GM12872 (cell line): ENCODE data around the gene SDC3.

ENCODE experiments used
- TF ChIP-seq, protein P1 (sequence below): IDR thresholded peaks from 3 replicates; pipeline ENCODE4 v1.5.1; 2011; ENCODE audit warnings: low read depth, mild to moderate bottlenecking, low read length, moderate library complexity; ENCODE audit not compliant: insufficient read depth

SDC3 gene

DNA sequence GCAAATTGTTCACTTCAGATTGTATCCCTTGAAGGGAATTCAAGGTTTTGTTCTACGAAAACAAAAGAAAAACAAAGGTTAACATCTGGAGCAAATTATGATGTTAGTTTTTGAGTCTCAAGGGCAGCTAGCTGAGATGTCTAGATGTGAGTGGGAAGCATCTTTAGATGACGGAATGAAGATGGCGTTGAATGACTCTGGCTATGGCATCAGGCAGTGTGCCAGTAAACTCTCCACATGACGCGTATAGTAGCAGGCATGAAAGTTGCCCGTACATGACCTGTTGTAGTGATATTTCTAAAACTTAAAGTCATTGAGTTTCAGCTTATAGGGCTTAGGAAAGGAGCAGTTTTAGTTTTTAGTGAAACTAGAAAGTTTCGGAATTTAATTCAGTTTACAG lies 12.3 kb upstream of the SDC3 start:
- TF ChIP-seq, protein P1, sequence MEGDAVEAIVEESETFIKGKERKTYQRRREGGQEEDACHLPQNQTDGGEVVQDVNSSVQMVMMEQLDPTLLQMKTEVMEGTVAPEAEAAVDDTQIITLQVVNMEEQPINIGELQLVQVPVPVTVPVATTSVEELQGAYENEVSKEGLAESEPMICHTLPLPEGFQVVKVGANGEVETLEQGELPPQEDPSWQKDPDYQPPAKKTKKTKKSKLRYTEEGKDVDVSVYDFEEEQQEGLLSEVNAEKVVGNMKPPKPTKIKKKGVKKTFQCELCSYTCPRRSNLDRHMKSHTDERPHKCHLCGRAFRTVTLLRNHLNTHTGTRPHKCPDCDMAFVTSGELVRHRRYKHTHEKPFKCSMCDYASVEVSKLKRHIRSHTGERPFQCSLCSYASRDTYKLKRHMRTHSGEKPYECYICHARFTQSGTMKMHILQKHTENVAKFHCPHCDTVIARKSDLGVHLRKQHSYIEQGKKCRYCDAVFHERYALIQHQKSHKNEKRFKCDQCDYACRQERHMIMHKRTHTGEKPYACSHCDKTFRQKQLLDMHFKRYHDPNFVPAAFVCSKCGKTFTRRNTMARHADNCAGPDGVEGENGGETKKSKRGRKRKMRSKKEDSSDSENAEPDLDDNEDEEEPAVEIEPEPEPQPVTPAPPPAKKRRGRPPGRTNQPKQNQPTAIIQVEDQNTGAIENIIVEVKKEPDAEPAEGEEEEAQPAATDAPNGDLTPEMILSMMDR = no peak

DNA sequence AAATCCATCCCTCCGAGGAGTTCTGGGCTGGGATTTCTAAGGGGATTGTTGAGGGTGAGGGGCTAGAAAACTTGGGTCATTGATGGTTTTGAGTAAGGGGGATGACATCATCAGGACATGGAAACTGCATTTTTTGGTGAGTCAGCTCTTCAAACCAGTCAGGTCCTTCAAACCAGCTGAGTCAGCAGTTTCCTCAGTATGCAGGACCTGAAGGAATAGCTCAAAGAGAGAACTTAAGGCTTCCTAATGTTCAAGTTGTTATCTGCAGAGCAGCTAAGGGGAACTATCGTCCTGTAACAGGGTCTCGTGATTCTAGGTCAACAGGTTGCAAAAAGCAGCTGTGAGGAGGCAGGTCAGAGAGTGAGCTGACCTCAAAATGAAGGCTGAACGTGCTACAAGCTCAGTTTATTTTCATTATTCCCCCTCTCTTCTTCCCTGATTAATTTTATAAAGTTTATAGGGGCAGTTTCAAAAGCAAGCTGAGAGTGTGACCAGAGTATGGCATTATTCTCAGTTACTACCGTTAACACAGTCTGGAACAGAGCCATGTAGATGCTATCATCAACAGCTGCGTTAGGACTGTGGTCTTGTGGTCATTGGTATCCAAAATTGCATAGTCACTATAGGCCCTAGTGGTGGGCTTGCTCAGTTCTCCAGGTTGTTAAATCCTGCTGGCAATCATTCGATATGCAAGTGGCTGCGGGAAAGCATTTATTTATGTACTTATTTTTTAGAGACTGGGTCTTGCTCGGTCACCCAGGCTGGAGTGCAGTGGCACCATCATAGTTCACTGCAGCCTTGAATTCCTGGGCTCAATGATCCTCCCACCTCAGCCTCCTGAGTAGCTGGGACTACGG lies 10.7 kb upstream of the SDC3 start:
- TF ChIP-seq, protein P1 = no peak

- TF ChIP-seq, protein P1 = no peak
Measured at GRCh38 chr1:30916296-30916695, 7.7 kb upstream of the SDC3 start.

DNA sequence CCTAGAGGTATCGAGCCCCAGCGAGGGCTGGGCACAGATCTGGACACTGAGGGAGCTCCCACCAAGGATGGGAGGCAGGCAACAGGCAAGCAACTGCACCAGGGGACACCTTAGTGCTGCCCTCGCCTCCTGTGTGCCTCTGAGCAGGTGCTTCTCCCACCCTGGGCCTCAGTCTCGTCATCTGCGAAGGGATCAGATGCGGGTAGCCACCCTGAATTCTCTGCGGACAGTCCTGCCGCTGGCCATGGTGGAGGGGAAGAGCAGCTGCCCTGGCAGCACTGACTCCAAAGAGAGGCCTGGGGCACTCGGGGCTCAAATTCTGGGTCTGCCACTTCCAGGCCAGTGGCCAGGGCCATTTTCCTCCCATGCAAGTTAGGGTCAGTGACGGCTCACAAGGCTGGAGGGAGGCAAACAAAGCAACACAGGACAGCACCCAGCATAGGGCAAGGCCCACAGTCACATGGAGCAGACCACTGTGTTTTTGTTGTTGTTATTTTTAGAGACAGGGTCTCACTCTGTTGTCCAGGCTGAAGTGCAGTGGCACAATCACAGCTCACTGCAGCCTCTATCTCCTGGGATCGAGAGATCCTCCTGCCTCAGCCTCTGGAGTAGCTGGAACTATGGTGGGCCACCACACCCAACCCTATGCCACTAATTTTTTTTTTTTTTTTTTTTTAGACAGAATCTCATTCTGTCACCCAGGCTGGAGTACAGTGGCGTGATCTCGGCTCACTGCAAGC lies 7.1 kb upstream of the SDC3 start:
- TF ChIP-seq, protein P1 = no peak

DNA sequence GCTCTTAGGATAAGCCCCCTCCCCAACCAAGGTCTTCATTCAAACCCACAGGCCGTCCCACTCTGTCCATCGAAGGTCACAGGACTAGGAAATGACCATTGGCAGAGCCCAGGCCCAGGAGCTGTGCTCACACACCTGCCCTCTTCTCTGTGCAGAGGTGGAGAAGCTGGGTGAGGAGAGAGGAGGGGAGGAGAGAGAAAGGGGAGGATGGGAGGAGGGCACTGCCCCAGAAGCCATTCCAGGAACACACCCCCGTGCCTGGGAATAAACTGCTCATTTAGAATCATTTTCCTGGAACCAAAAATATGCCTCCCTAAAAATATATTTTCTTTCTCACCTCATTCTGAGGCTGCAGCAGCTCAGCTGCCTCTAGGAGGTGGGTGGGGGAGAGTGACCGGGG lies 6.4 kb upstream of the SDC3 start:
- TF ChIP-seq, protein P1 = no peak

GRCh38 chr1:30914587-30914922 lies 6.0 kb upstream of the SDC3 start:
- TF ChIP-seq, protein P1 = no peak

DNA sequence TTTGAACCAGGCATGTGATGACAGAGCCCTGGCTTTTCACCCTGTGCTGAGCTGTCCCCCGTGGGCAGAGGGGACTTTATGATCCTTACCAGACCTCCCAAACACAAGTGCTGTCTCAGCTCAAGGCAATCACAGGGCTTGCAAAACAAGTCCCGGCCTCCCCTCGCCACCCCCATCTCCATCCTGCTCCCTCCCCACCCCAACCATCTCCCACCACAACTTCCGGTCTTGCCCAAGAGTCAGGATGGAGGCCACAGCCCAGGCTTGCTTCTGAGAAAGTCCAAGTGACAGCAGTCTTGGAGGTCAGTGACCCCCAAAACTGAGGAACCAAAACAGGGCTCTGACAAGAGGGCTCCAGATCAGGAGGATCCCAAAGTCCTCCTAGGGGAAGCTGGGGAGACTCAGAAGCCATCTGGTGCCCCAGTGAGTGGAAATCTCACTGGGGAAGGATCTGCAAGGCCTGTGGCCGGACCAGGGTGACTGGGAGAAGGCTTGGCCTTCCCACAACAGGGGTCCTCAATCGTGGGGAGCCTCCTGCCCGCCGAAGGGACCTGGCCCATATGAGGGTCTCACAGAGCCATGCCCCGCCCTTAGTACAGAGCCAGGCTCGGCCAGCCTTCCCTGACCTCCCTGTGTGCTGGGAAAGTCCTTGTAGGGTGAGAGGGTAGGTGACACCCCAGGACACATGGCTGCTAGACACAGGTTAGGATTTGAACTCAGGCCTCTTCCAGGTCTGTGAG lies 4.5 kb upstream of the SDC3 start:
- TF ChIP-seq, protein P1 = no peak
